NCI-H1930 (cell line): Measurements from ENCODE around the gene GRM8.

Source experiments
- DNase-seq, 2 experiments: peaks; one replicate each; lab custom pipeline; 2025; lab: John Stamatoyannopoulos, UW

GRM8 gene

GRCh38 chr7:127252778-127253280 is at the start of gene GRM8:
TSS of gene GRM8 (minus strand) at chr7:127252941.
- DNase-seq, result peak; percentile 41 to 74

- no peak for DNase-seq
These were observed 38.1 kb upstream of the GRM8 start for GRCh38 chr7:127290801-127291361.

GRCh38 chr7:127290116-127290655 is 37.4 kb upstream of the GRM8 start:
- DNase-seq, result no peak

- DNase-seq, result no peak
These were observed 34.4 kb upstream of the GRM8 start for GRCh38 chr7:127287133-127287532.

- no peak for DNase-seq
These were observed 17.4 kb upstream of the GRM8 start for GRCh38 chr7:127270093-127270492.

GRCh38 chr7:127266047-127266446 is 13.3 kb upstream of the GRM8 start:
- DNase-seq, result no peak

- no peak for DNase-seq
These were observed 11.5 kb upstream of the GRM8 start for GRCh38 chr7:127264219-127264618.

GRCh38 chr7:127258111-127258510 is 5.4 kb upstream of the GRM8 start:
- no peak for DNase-seq

- DNase-seq, result no peak
These were observed 4.3 kb upstream of the GRM8 start for GRCh38 chr7:127257086-127257485.

GRCh38 chr7:127256041-127256725 is 3.4 kb upstream of the GRM8 start:
- DNase-seq, result no peak

- DNase-seq, result no peak
These were observed 1.5 kb upstream of the GRM8 start for GRCh38 chr7:127254163-127254684.

GRCh38 chr7:127253281-127254162 is 781 bp upstream of the GRM8 start:
- peak; percentile 61 to 64 for DNase-seq

- DNase-seq, result peak in 1 of 2 experiments; percentile 5
These were observed 396 bp downstream of the GRM8 start for GRCh38 chr7:127252377-127252713.

- peak in 1 of 2 experiments; percentile 20 for DNase-seq
These were observed 1.0 kb downstream of the GRM8 start for GRCh38 chr7:127251465-127252376.

GRCh38 chr7:127251036-127251464 is 1.7 kb downstream of the GRM8 start:
- no peak for DNase-seq

GRCh38 chr7:127250312-127251035 is 2.3 kb downstream of the GRM8 start:
- DNase-seq, result no peak

- no peak for DNase-seq
These were observed 7.1 kb downstream of the GRM8 start for GRCh38 chr7:127245607-127246006.

- DNase-seq, result no peak
These were observed 7.7 kb downstream of the GRM8 start for GRCh38 chr7:127245002-127245401.

- no peak for DNase-seq
These were observed 12.9 kb downstream of the GRM8 start for GRCh38 chr7:127239814-127240213.

- DNase-seq, result no peak
These were observed 19.1 kb downstream of the GRM8 start for GRCh38 chr7:127233630-127234029.
